Skeletal muscle tissue (tissue), 4 donors: ENCODE results near the gene TRMT44. TPM values are rescaled to one million over a fixed set of nuclear protein-coding genes. Genes with fewer than 3 reads are reported as not detected.

Source experiments
- H3K27ac ChIP-seq: one replicate; pipeline ENCODE4 v1.7.0; 2013; ENCODE audit warnings: mild to moderate bottlenecking, low read depth, low read length, inconsistent platforms
- H3K27me3 ChIP-seq, 3 donors: one replicate each; pipeline ENCODE4 v1.7.0; 2013; ENCODE audit warnings: low read length in 3 of 3; ENCODE audit not compliant: control insufficient read depth in 3 of 3, insufficient read depth in 3 of 3
- H3K36me3 ChIP-seq, 3 donors: one replicate each; pipeline ENCODE4 v1.7.0; 2013; ENCODE audit warnings: low read length in 3 of 3; ENCODE audit not compliant: control insufficient read depth in 3 of 3, insufficient read depth in 3 of 3
- H3K4me1 ChIP-seq, 3 donors: one replicate each; pipeline ENCODE4 v1.7.0; 2013; ENCODE audit warnings: low read length in 3 of 3, mild to moderate bottlenecking in 3 of 3; ENCODE audit not compliant: control insufficient read depth in 3 of 3, insufficient read depth in 3 of 3
- H3K4me3 ChIP-seq, 3 donors: one replicate each; pipeline ENCODE4 v1.7.0; 2013; ENCODE audit warnings: low read length in 3 of 3
- H3K9ac ChIP-seq, 3 donors: one replicate each; pipeline ENCODE4 v1.7.0; 2013; ENCODE audit warnings: low read length in 3 of 3, mild to moderate bottlenecking in 3 of 3, moderate library complexity in 2 of 3, low read depth in 1 of 3
- H3K9me3 ChIP-seq, 3 donors: one replicate each; pipeline ENCODE4 v1.7.0; 2013; ENCODE audit warnings: low read length in 3 of 3; ENCODE audit not compliant: control insufficient read depth in 3 of 3
- total RNA-seq: library from RNA; depleted of rRNA; stranded (reverse); fragments of >200 nt; gene quantifications from one replicate; pipeline ENCODE4 v1.2.3, GENCODE V29; 2014
- donor health status: Osteomylitis.

TRMT44 gene
- total RNA-seq, 1 donor from 2014 or later = 11.0 TPM

- H3K36me3 ChIP-seq = no peaks in the 10 kb centered on the region
- H3K4me1 ChIP-seq = peaks cover 15 to 37% (median 24%) of the 10 kb centered on the region in 3 donors
- H3K27ac ChIP-seq = peak overlapping the region; percentile 65
- peak overlapping the region in 2 of 3 donors; percentile 23 to 60 for H3K9ac ChIP-seq
- H3K27me3 ChIP-seq = peaks cover 0 to 13% (median 0%) of the 10 kb centered on the region in 3 donors
- peaks cover 0 to 3% (median 2%) of the 10 kb centered on the region in 3 donors for H3K9me3 ChIP-seq
- no peak overlapping the region for H3K4me3 ChIP-seq
These were observed 66.0 kb downstream of the TRMT44 start for GRCh38 chr4:8506373-8507195.

- Histone ChIP-seq H3K27me3 (peaks cover 0 to 12% (median 0%) of the 10 kb centered on the region in 3 donors), H3K4me3 (no peak overlapping the region), H3K27ac (peak overlapping the region; percentile 65), H3K9me3 (peaks cover 0 to 2% (median 2%) of the 10 kb centered on the region in 3 donors), H3K4me1 (peaks cover 15 to 37% (median 24%) of the 10 kb centered on the region in 3 donors), H3K36me3 (no peaks in the 10 kb centered on the region), H3K9ac (peak overlapping the region in 2 of 3 donors; percentile 23 to 60)
These were observed 66.6 kb downstream of the TRMT44 start for GRCh38 chr4:8507196-8507570.

- Histone ChIP-seq H3K9ac (no peak overlapping the region), H3K4me1 (peaks cover 15 to 35% (median 24%) of the 10 kb centered on the region in 3 donors), H3K27ac (peak overlapping the region; percentile 65), H3K4me3 (no peak overlapping the region), H3K36me3 (no peaks in the 10 kb centered on the region), H3K27me3 (peaks cover 0 to 8% (median 0%) of the 10 kb centered on the region in 3 donors), H3K9me3 (no peaks in the 10 kb centered on the region)
These were observed 67.0 kb downstream of the TRMT44 start for GRCh38 chr4:8507624-8508023.

GRCh38 chr4:8508266-8508665, 67.7 kb downstream of the TRMT44 start:
- Histone ChIP-seq H3K36me3 (no peaks in the 10 kb centered on the region), H3K9me3 (no peaks in the 10 kb centered on the region), H3K27ac (no peak overlapping the region), H3K4me3 (no peak overlapping the region), H3K4me1 (peaks cover 15 to 28% (median 22%) of the 10 kb centered on the region in 3 donors), H3K27me3 (peaks cover 0 to 6% (median 0%) of the 10 kb centered on the region in 3 donors), H3K9ac (no peak overlapping the region)

- Histone ChIP-seq H3K36me3 (no peaks in the 10 kb centered on the region), H3K4me1 (peaks cover 15 to 24% (median 22%) of the 10 kb centered on the region in 3 donors), H3K9ac (no peak overlapping the region), H3K9me3 (no peaks in the 10 kb centered on the region), H3K4me3 (no peak overlapping the region), H3K27ac (no peak overlapping the region), H3K27me3 (peaks cover 0 to 6% (median 0%) of the 10 kb centered on the region in 3 donors)
These were observed 68.2 kb downstream of the TRMT44 start for GRCh38 chr4:8508740-8509139.

GRCh38 chr4:8509311-8509950, 68.9 kb downstream of the TRMT44 start:
- peaks cover 15 to 19% (median 17%) of the 10 kb centered on the region in 3 donors for H3K4me1 ChIP-seq
- H3K27ac ChIP-seq = no peak overlapping the region
- no peaks in the 10 kb centered on the region for H3K9me3 ChIP-seq
- H3K9ac ChIP-seq = no peak overlapping the region
- peaks cover 0 to under 1% (median 0%) of the 10 kb centered on the region in 3 donors for H3K27me3 ChIP-seq
- H3K36me3 ChIP-seq = no peaks in the 10 kb centered on the region
- no peak overlapping the region for H3K4me3 ChIP-seq

- Histone ChIP-seq H3K4me3 (no peak overlapping the region), H3K36me3 (no peaks in the 10 kb centered on the region), H3K27ac (no peak overlapping the region), H3K27me3 (peaks cover 0 to 4% (median 0%) of the 10 kb centered on the region in 3 donors), H3K4me1 (peaks cover 15 to 19% (median 17%) of the 10 kb centered on the region in 3 donors), H3K9me3 (no peaks in the 10 kb centered on the region), H3K9ac (no peak overlapping the region)
These were observed 69.6 kb downstream of the TRMT44 start for GRCh38 chr4:8510191-8510590.

- Histone ChIP-seq H3K4me1 (peaks cover 14 to 19% (median 17%) of the 10 kb centered on the region in 3 donors), H3K9ac (no peak overlapping the region), H3K27ac (no peak overlapping the region), H3K36me3 (no peaks in the 10 kb centered on the region), H3K27me3 (peaks cover 0 to 10% (median 4%) of the 10 kb centered on the region in 3 donors), H3K9me3 (no peaks in the 10 kb centered on the region), H3K4me3 (no peak overlapping the region)
These were observed 70.2 kb downstream of the TRMT44 start for GRCh38 chr4:8510611-8511285.

GRCh38 chr4:8512510-8512909, 71.9 kb downstream of the TRMT44 start:
- H3K9me3 ChIP-seq = no peaks in the 10 kb centered on the region
- peaks cover 0 to 17% (median 17%) of the 10 kb centered on the region in 3 donors for H3K27me3 ChIP-seq
- H3K27ac ChIP-seq = no peak overlapping the region
- H3K4me1 ChIP-seq = peaks cover 0 to 2% (median under 1%) of the 10 kb centered on the region in 3 donors
- no peaks in the 10 kb centered on the region for H3K36me3 ChIP-seq
- no peak overlapping the region for H3K4me3 ChIP-seq
- H3K9ac ChIP-seq = no peak overlapping the region
